WERI-Rb-1 (cell line): Measurements from ENCODE around the gene KCNJ8.
"Not testable (repeated sequence)": the region's sequence is repeated elsewhere in the genome, so short reads cannot be mapped to it uniquely, and the experiment has no call there.

Experiments
- DNase-seq: peaks from one replicate; pipeline ENCODE4 v3.0.0-alpha.2; 2020
- H3K27ac ChIP-seq: fragments of 250-450 bp; sonication (Bioruptor Pico); 2 replicates; pipeline ENCODE4 v1.5.1; 2020; ENCODE audit warnings: mild to moderate bottlenecking, moderate library complexity
- H3K27me3 ChIP-seq: fragments of 250-450 bp; sonication (Bioruptor Pico); 2 replicates; pipeline ENCODE4 v1.5.1; 2021; ENCODE audit warnings: mild to moderate bottlenecking, low read depth, moderate library complexity; ENCODE audit not compliant: insufficient read depth, severe bottlenecking
- H3K36me3 ChIP-seq: fragments of 250-450 bp; sonication (Bioruptor Pico); 2 replicates; pipeline ENCODE4 v1.5.1; 2020; ENCODE audit warnings: mild to moderate bottlenecking, moderate library complexity
- H3K4me3 ChIP-seq: 2 replicates; pipeline ENCODE4 v1.5.1; 2011; ENCODE audit warnings: low read depth, mild to moderate bottlenecking, control low read depth, low read length
- H3K9me3 ChIP-seq: fragments of 250-450 bp; sonication (Bioruptor Pico); 2 replicates; pipeline ENCODE4 v1.5.1; 2021; ENCODE audit warnings: mild to moderate bottlenecking, moderate library complexity; ENCODE audit not compliant: severe bottlenecking
- CTCF ChIP-seq: IDR thresholded peaks from 2 replicates; pipeline ENCODE4 v1.5.1; 2011; ENCODE audit warnings: low read depth, mild to moderate bottlenecking, control low read depth, inconsistent platforms, low read length

Gene KCNJ8

GRCh38 chr12:21815306-21816062, 41.0 kb upstream of the KCNJ8 start:
- no peaks in the 10 kb centered on the region for H3K27me3 ChIP-seq
- no peak for TF ChIP-seq CTCF
- no peaks in the 10 kb centered on the region for H3K9me3 ChIP-seq
- DNase-seq = no peak
- no peaks in the 10 kb centered on the region for H3K36me3 ChIP-seq
- no peak overlapping the region for H3K4me3 ChIP-seq
- no peak overlapping the region for H3K27ac ChIP-seq

- Histone ChIP-seq H3K9me3 (no peaks in the 10 kb centered on the region), H3K27ac (no peak overlapping the region), H3K4me3 (no peak overlapping the region), H3K36me3 (no peaks in the 10 kb centered on the region), H3K27me3 (no peaks in the 10 kb centered on the region)
- DNase-seq = no peak
- no peak for TF ChIP-seq CTCF
These were observed 40.3 kb upstream of the KCNJ8 start for GRCh38 chr12:21814814-21815213.

- H3K27me3 ChIP-seq = no peaks in the 10 kb centered on the region
- DNase-seq = no peak
- no peak overlapping the region for H3K4me3 ChIP-seq
- TF ChIP-seq CTCF = no peak
- no peak overlapping the region for H3K27ac ChIP-seq
- H3K9me3 ChIP-seq = no peaks in the 10 kb centered on the region
- H3K36me3 ChIP-seq = no peaks in the 10 kb centered on the region
These were observed 39.8 kb upstream of the KCNJ8 start for GRCh38 chr12:21814327-21814726.

GRCh38 chr12:21813751-21814150, 39.2 kb upstream of the KCNJ8 start:
- Histone ChIP-seq H3K27me3 (no peaks in the 10 kb centered on the region), H3K36me3 (no peaks in the 10 kb centered on the region), H3K4me3 (no peak overlapping the region), H3K27ac (no peak overlapping the region), H3K9me3 (no peaks in the 10 kb centered on the region)
- no peak for DNase-seq
- TF ChIP-seq CTCF = no peak

GRCh38 chr12:21813125-21813524, 38.6 kb upstream of the KCNJ8 start:
- H3K4me3 ChIP-seq = no peak overlapping the region
- H3K27me3 ChIP-seq = no peaks in the 10 kb centered on the region
- H3K27ac ChIP-seq = no peak overlapping the region
- no peak for TF ChIP-seq CTCF
- no peaks in the 10 kb centered on the region for H3K9me3 ChIP-seq
- no peak for DNase-seq
- no peaks in the 10 kb centered on the region for H3K36me3 ChIP-seq

GRCh38 chr12:21812340-21812739, 37.8 kb upstream of the KCNJ8 start:
- H3K4me3 ChIP-seq, H3K36me3 ChIP-seq, H3K9me3 ChIP-seq, H3K27ac ChIP-seq, DNase-seq, H3K27me3 ChIP-seq: not testable (repeated sequence)
